NCI-H1930 (cell line): Measurements from ENCODE around the gene ARHGEF3.

ENCODE experiments used
- DNase-seq, 2 experiments: peaks; one replicate each; lab custom pipeline; 2025; lab: John Stamatoyannopoulos, UW

The ARHGEF3 gene

GRCh38 chr3:56801662-56802377, at the start of gene ARHGEF3:
Gene ARHGEF3 (minus strand): TSS chr3:56801949. CDS start chr3:56801798, 151 bp downstream.
- peak; percentile 15 to 48 for DNase-seq

- no peak for DNase-seq
Measured at GRCh38 chr3:56849698-56850097, 47.9 kb upstream of the ARHGEF3 start.

- DNase-seq = no peak
Measured at GRCh38 chr3:56845505-56845904, 43.8 kb upstream of the ARHGEF3 start.

GRCh38 chr3:56844536-56844935, 42.8 kb upstream of the ARHGEF3 start:
- DNase-seq = no peak

GRCh38 chr3:56839784-56840715, 38.3 kb upstream of the ARHGEF3 start:
- DNase-seq = peak in 1 of 2 experiments; percentile 9

GRCh38 chr3:56838448-56838847, 36.7 kb upstream of the ARHGEF3 start:
- DNase-seq = no peak

GRCh38 chr3:56837196-56837955, 35.6 kb upstream of the ARHGEF3 start:
- no peak for DNase-seq

GRCh38 chr3:56836276-56837163, 34.8 kb upstream of the ARHGEF3 start:
- no peak for DNase-seq

GRCh38 chr3:56835650-56836227, 34.0 kb upstream of the ARHGEF3 start:
- DNase-seq = no peak

- no peak for DNase-seq
Measured at GRCh38 chr3:56833536-56833935, 31.8 kb upstream of the ARHGEF3 start.

GRCh38 chr3:56833022-56833421, 31.3 kb upstream of the ARHGEF3 start:
- DNase-seq = no peak

- no peak for DNase-seq
Measured at GRCh38 chr3:56831572-56831971, 29.8 kb upstream of the ARHGEF3 start.

GRCh38 chr3:56830884-56831283, 29.1 kb upstream of the ARHGEF3 start:
- no peak for DNase-seq

- DNase-seq = no peak
Measured at GRCh38 chr3:56829533-56829932, 27.8 kb upstream of the ARHGEF3 start.

- no peak for DNase-seq
Measured at GRCh38 chr3:56826831-56827722, 25.3 kb upstream of the ARHGEF3 start.

- no peak for DNase-seq
Measured at GRCh38 chr3:56825567-56826438, 24.1 kb upstream of the ARHGEF3 start.

- DNase-seq = no peak
Measured at GRCh38 chr3:56823984-56824703, 22.4 kb upstream of the ARHGEF3 start.

GRCh38 chr3:56823421-56823926, 21.7 kb upstream of the ARHGEF3 start:
- DNase-seq = no peak
